Spleen (tissue), 11 donors: ENCODE measurements around the gene FBXO22. TPM values are rescaled to one million over a fixed set of nuclear protein-coding genes. Genes with fewer than 3 reads are reported as not detected.
"Not testable (repeated sequence)": the region's sequence is repeated elsewhere in the genome, so short reads cannot be mapped to it uniquely, and the experiment has no call there.

ENCODE experiments used
- DNase-seq: peaks from one replicate; pipeline ENCODE4 v3.0.0-alpha.2; 2020
- H3K27ac ChIP-seq, 8 donors: fragments of 200-600 bp; sonication (generic) in 7 of 8; 1 replicate in 4 of 8; 2 replicates in 4 of 8; pipeline versions ENCODE4 v1.5.0 to v1.8.0; 2016 to 2021; ENCODE audit warnings: inconsistent platforms in 4 of 8, mild to moderate bottlenecking in 4 of 8, moderate library complexity in 1 of 8
- H3K27me3 ChIP-seq, 7 donors: fragments of 200-600 bp; sonication (generic) in 6 of 7; replicated peaks in 1 of 7; 1 replicate in 4 of 7; 2 replicates in 3 of 7; pipeline versions ENCODE4 v1.5.0 to v1.8.0; 2016 to 2021; ENCODE audit warnings: inconsistent platforms in 3 of 7, mild to moderate bottlenecking in 1 of 7
- H3K36me3 ChIP-seq, 6 donors: fragments of 200-600 bp; sonication (generic) in 5 of 6; 1 replicate in 4 of 6; 2 replicates in 2 of 6; pipeline versions ENCODE4 v1.5.0 to v1.8.0; 2016 to 2021; ENCODE audit warnings: inconsistent platforms in 2 of 6
- H3K4me1 ChIP-seq, 6 donors: fragments of 200-600 bp; sonication (generic) in 5 of 6; 1 replicate in 3 of 6; 2 replicates in 3 of 6; pipeline versions ENCODE4 v1.5.0 to v1.8.0; 2016 to 2021; ENCODE audit warnings: inconsistent platforms in 3 of 6
- H3K4me3 ChIP-seq, 8 donors: fragments of 200-600 bp; sonication (generic) in 7 of 8; 1 replicate in 4 of 8; 2 replicates in 4 of 8; pipeline versions ENCODE4 v1.5.0 to v1.8.0; 2016 to 2021; ENCODE audit warnings: inconsistent platforms in 4 of 8, mild to moderate bottlenecking in 4 of 8, moderate library complexity in 2 of 8
- H3K9me3 ChIP-seq, 8 donors: fragments of 200-600 bp; sonication (generic) in 7 of 8; 1 replicate in 4 of 8; 2 replicates in 4 of 8; pipeline versions ENCODE4 v1.5.0 to v1.8.0; 2016 to 2021; ENCODE audit warnings: inconsistent platforms in 4 of 8
- CTCF ChIP-seq, 11 experiments: fragments of 200-600 bp in 7 of 11; fragments of 450-650 bp in 4 of 11; sonication (generic) in 4 of 11; IDR thresholded peaks in 8 of 11; conservative IDR thresholded peaks in 3 of 11; 1 replicate in 7 of 11; 2 replicates in 4 of 11; pipeline versions ENCODE4 v1.4.0 to v1.8.0; 2016 to 2021; ENCODE audit warnings: antibody characterized with exemption in 11 of 11, inconsistent platforms in 4 of 11, mild to moderate bottlenecking in 1 of 11
- POLR2A ChIP-seq, 3 donors: fragments of 450-650 bp; IDR thresholded peaks; one replicate each; pipeline ENCODE4 v1.5.1; 2017; ENCODE audit warnings: antibody characterized with exemption in 3 of 3, mild to moderate bottlenecking in 1 of 3
- POLR2AphosphoS5 ChIP-seq, 3 donors: sonication (generic); formaldehyde crosslinking; IDR thresholded peaks; one replicate each; pipeline ENCODE4 v1.5.1; 2017; ENCODE audit warnings: antibody characterized with exemption in 3 of 3
- WGBS, 5 donors: extraction: QIAGEN DNeasy Blood & Tissue Kit in 3 of 5; methylation state at CpG; one replicate each; pipeline versions ENCODE4 v1.1.5 to v1.1.7; 2013 to 2018; 5-methylcytosine and 5-hydroxymethylcytosine counted together
- intact Hi-C: fragments of 100-400 bp; cut with DNase I; formaldehyde crosslinking; loops from one replicate; pipeline ENCODE4 v1.15.0; 2023; ENCODE audit warnings: low total_unique reads
- polyA plus RNA-seq, 3 donors: library from polyadenylated mRNA; stranded (reverse); fragments of 200-250 nt; gene quantifications; one replicate each; pipeline ENCODE4 v1.2.1, GENCODE V29; 2013
- total RNA-seq, 7 donors: library from RNA; depleted of rRNA in 3 of 7; stranded (reverse); fragments of >200 nt in 3 of 7; fragmentation: NEBNext Ultra II Directional in 4 of 7; extraction: Animal tissue kit (Norgen Biotek cat#: 25700) in 4 of 7; gene quantifications; one replicate each; pipeline versions ENCODE4 v1.1.0 to v1.2.1, GENCODE V29; 2016 to 2021
- donor health status: healthy with polysubstance abuse.
- donor health status: DM: no; HTN: no; CAD: no; lungs with moderate emphysema.
- donor health status: DM: no; HTN: no; CAD: no.
- donor health status: Bipolar disorder and iron deficiency.
- donor health status: healthy.
- donor health status: DM: no; HTN: no; CAD: no.
- donor health status: DM: yes; HTN: yes; CAD: no.

The FBXO22 gene
- total and polyA plus RNA-seq, 10 donors: 4.9 to 24.9 (median 20.7) TPM

- Histone ChIP-seq H3K4me3 (no peak overlapping the region), H3K9me3 (no peaks in the 10 kb centered on the region), H3K36me3 (peaks cover 0 to 31% (median 0%) of the 10 kb centered on the region in 6 donors), H3K27ac (peak overlapping the region in 1 of 8 donors; percentile 32), H3K27me3 (no peaks in the 10 kb centered on the region), H3K4me1 (peaks cover 5 to 43% (median 27%) of the 10 kb centered on the region in 6 donors)
- intact Hi-C loops: loop anchor here (10.0 kb wide), 1 partner anchor 56 kb away; the partner anchor contains the start of gene UBE2Q2
- no peak for DNase-seq
- TF ChIP-seq CTCF (IDR thresholded peaks at IDR 0.05 in 8 of 11, conservative IDR thresholded peaks at IDR 0.05 in 3 of 11) (no peak), POLR2AphosphoS5 (IDR thresholded peaks at IDR 0.05) (no peak), POLR2A (IDR thresholded peaks at IDR 0.05) (no peak)
These were observed 3.1 kb upstream of the FBXO22 start for GRCh38 chr15:75900577-75900976.

GRCh38 chr15:75902129-75902557, 1.5 kb upstream of the FBXO22 start:
- 27 to 41% (median 34%) methylated on average over 8 of the region's 8 CpGs for WGBS, 5 donors
- intact Hi-C loops: loop anchor here (10.0 kb wide), 1 partner anchor 57 kb away; the partner anchor contains the start of gene UBE2Q2
- no peak overlapping the region for H3K27ac ChIP-seq

GRCh38 chr15:75905231-75905630, 1.6 kb downstream of the FBXO22 start:
- WGBS, 5 donors: 84 to 93% (median 90%) methylated on average over 5 of the region's 5 CpGs
- intact Hi-C loops: loop anchor here (10.0 kb wide), 1 partner anchor 60 kb away; the partner anchor contains the start of gene UBE2Q2
- peaks cover 5 to 73% (median 36%) of the 10 kb centered on the region in 6 donors for H3K4me1 ChIP-seq
- no peaks in the 10 kb centered on the region for H3K9me3 ChIP-seq
- H3K27me3 ChIP-seq: no peaks in the 10 kb centered on the region
- H3K36me3 ChIP-seq: peaks cover 0 to 52% (median 0%) of the 10 kb centered on the region in 6 donors
- H3K27ac ChIP-seq: no peak overlapping the region
- no peak for TF ChIP-seq POLR2AphosphoS5 (IDR thresholded peaks at IDR 0.05)
- TF ChIP-seq POLR2A (IDR thresholded peaks at IDR 0.05): no peak
- no peak for TF ChIP-seq CTCF (IDR thresholded peaks at IDR 0.05 in 8 of 11, conservative IDR thresholded peaks at IDR 0.05 in 3 of 11)
- DNase-seq: no peak
- H3K4me3 ChIP-seq: peak overlapping the region in 2 of 8 donors; percentile 93

More at GRCh38 chr15:75902129-75902557, 1.5 kb upstream of the FBXO22 start:
- H3K9me3 ChIP-seq: no peaks in the 10 kb centered on the region
- peaks cover 0 to 44% (median 0%) of the 10 kb centered on the region in 6 donors for H3K36me3 ChIP-seq
- H3K4me1 ChIP-seq: peaks cover 5 to 59% (median 35%) of the 10 kb centered on the region in 6 donors
- DNase-seq: no peak
- no peak for TF ChIP-seq CTCF (IDR thresholded peaks at IDR 0.05 in 8 of 11, conservative IDR thresholded peaks at IDR 0.05 in 3 of 11)
- peak in 1 of 3 donors; percentile 9 for TF ChIP-seq POLR2AphosphoS5 (IDR thresholded peaks at IDR 0.05)
- TF ChIP-seq POLR2A (IDR thresholded peaks at IDR 0.05): no peak
- no peak overlapping the region for H3K4me3 ChIP-seq
- no peaks in the 10 kb centered on the region for H3K27me3 ChIP-seq

GRCh38 chr15:75910355-75910754, 6.7 kb downstream of the FBXO22 start:
- H3K9me3 ChIP-seq, H3K27me3 ChIP-seq, intact Hi-C loops, H3K27ac ChIP-seq, H3K4me3 ChIP-seq, DNase-seq: not testable (repeated sequence)
- WGBS, 5 donors: 83 to 91% (median 87%) methylated on average over 3 of the region's 3 CpGs
- peaks cover 0 to 32% (median 10%) of the 10 kb centered on the region in 6 donors for H3K4me1 ChIP-seq
- peaks cover 0 to 88% (median 15%) of the 10 kb centered on the region in 6 donors for H3K36me3 ChIP-seq
